ACHN (cell line): ENCODE results near the gene RAB39B.
"Not testable (repeated sequence)": the region's sequence is repeated elsewhere in the genome, so short reads cannot be mapped to it uniquely, and the experiment has no call there.

Source experiments
- DNase-seq: peaks from one replicate; pipeline ENCODE4 v3.0.0-alpha.2; 2015
- in situ Hi-C: cut with HindIII; loops from 2 replicates; pipeline ENCODE4 v1.10.0; 2017; ENCODE audit warnings: low sequenced_read_pairs, low pct_ligation_motif_present, low pct_unique_long_range_greater_than_20kb

RAB39B gene

DNA sequence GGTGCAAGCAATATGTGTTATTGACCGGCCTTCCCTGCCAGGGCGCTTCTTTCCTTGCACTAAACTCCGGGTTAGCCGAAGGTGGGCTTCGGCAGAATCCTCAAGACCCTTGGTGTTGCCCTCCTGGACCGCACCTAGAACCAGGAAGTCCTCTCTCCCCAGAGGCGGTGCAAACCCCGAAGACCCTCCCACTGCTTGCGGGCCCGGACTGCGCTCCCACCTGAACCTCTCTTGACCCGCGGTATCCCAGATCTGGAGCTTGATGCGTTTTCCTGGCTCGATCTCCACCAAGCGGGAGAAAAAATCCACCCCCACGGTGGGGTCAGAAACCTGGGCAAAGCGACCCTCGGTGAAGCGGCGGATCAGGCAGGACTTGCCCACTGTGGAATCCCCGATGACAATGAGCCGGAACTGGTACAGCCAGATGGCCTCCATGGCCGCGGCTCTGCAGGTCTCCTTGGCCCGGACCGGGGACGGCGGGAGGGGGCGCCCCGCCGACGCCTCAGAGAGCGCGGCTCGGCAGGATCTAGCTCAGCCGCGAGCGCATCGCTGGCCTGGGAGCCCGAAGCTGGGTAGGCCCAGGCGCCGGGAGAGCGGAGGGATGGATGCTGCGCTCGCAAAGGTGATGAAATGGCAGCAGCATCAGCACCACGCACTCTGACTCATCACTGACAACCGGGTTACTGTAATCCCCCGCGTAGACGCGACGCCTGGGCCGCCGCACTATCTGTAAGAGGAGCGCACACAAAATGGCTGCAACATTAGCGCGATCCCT lies at the start of gene RAB39B:
Gene RAB39B (minus strand): TSS at position 638 of the 775 bp plus-strand sequence. CDS start 203 bp downstream, at position 435.
- DNase-seq, result peak; percentile 36
- in situ Hi-C loops, result no loop called here

DNA sequence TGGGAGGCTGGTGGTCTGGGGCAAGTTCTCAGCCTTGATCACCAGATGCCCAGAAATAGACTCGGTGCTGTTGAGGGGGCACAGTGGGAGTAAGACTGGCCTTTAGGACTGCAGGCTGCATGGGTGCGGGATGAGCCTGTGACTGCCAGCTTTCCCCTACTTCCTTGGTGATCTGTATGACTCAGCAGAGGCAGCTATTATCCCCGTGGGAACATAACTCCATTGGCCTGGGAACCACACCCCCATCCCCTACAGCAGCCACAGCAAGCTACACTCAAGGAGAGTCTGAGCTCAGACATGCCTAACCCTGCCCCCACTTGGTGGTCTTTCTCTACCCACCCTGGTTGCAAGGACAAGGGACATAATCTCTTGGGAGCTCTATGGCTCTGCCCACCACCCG lies 49.5 kb upstream of the RAB39B start:
- no peak for DNase-seq
- in situ Hi-C loops, result no loop called here

- DNase-seq, result no peak
Observed at GRCh38 chrX:155293771-155294170, 29.5 kb upstream of the RAB39B start.

DNA sequence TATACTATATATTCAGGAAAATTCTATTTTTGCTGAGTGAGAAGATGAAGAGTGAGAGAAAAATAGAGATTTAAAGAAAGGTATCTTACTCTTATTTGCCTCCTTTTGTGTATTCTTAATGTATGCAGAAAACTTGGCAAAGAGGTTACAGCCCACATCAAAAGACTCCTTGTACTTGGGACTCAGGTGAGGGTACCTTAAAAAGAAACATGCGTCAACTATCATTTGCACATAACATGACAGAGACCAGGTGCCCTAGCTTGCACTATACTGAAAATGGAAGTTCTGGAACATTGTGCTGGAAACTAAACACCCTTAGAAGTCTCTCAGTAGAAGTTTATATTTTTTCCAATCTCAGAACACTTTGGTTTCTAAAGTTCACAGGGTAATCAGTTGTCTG lies 15.6 kb upstream of the RAB39B start:
- no peak for DNase-seq
- in situ Hi-C loops, result no loop called here

More at GRCh38 chrX:155293771-155294170, 29.5 kb upstream of the RAB39B start:
- in situ Hi-C loops, result no loop called here

DNA sequence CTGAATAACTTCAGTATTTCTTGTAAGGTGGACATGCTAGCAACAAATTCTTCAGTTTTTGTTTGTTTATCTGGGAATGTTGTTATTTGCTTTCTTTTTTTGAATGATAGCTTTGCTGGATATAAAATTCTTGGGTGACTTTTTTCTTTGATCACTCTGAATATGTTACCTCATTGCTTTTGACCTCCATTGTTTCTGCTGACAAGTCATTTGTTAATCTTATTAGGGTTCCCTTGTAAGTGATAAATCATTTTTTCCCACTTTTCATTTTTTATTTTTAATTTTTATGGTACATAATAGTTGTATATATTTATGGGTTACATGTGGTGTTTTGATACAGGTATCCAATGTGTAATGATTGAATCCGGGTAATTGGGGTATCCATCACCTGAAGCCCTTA lies 6.7 kb upstream of the RAB39B start:
- in situ Hi-C loops, result no loop called here
- no peak for DNase-seq

DNA sequence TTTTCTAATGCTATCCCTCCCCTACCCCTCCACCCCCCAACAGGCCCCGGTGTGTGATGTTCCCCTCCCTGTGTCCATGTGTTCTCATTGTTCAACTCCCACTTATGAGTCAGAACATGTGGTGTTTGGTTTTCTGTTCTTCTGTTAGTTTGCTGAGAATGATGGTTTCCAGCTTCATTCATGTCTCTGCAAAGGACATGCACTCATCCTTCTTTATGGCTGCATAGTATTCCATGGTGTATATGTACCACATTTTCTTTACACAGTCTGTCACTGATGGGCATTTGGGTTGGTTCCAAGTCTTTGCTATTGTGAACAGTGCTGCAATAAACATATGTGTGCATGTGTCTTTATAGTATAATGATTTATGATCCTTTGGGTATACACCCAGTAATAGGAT lies 3.7 kb upstream of the RAB39B start:
- DNase-seq, in situ Hi-C loops: not testable (repeated sequence)

DNA sequence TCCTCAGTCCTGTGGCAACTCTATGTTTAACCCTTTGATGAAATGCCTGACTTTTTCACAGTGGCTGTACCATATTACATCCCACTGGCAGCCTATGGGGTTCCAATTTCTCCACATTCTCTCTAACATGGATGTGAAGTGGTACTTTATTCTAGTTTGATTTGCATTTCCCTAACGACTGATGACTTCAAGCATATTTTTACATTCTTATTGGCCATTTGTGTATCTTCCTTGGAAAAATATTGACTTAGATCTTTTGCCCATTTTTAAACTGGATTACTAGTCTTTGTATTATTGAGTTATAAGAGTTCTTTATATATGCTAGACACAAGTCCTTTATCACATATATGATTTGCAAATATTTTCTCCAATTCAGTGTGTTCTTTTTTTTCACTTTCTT lies 2.1 kb upstream of the RAB39B start:
- DNase-seq, result no peak
- in situ Hi-C loops, result no loop called here

- DNase-seq, result no peak
- in situ Hi-C loops, result no loop called here
Observed at GRCh38 chrX:155262970-155263754, 1.1 kb downstream of the RAB39B start.

DNA sequence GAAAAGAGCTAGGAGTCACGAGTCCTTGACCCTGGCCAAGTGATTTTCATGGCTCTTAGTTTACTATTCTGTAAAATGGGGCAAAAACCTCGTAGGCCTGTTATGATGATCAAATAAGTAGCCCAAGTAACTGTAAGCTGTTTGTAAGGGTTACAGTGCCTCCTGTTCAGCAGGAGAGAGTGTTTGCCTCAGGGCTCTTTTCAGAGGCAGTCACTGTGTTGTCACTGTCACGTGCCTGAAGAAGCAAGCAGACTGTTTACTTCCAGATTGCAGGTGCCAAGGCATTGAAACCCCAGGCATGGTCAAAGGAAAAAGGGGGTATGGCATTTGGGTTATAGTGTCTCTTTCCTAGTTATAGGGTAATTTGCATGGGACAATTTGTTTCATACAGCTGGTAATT lies 4.5 kb downstream of the RAB39B start:
- DNase-seq, result no peak
- in situ Hi-C loops, result no loop called here

GRCh38 chrX:155251391-155251790 lies 12.9 kb downstream of the RAB39B start:
- in situ Hi-C loops, result no loop called here
- no peak for DNase-seq

DNA sequence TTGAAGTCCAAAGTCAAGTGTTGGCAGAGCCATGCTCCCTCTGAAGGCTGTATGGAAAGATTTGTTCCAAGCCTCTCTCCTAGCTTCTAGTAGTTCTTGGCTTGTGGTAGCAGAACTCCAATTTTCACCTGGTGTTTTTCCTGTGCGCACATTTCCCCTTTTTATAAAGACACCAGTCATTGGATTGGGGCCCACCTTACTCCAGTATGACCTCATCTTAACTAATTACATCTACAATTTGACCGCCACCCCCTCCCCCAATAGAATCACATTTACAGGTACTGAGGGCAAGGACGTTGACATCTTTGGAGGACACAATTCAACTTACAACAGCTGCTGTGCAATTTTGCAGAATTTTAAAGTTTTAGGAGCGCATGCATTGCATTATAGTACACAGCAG lies 16.8 kb downstream of the RAB39B start:
- no peak for DNase-seq
- in situ Hi-C loops, result no loop called here

GRCh38 chrX:155246748-155247147 lies 17.5 kb downstream of the RAB39B start:
- no peak for DNase-seq
- in situ Hi-C loops, result no loop called here

DNA sequence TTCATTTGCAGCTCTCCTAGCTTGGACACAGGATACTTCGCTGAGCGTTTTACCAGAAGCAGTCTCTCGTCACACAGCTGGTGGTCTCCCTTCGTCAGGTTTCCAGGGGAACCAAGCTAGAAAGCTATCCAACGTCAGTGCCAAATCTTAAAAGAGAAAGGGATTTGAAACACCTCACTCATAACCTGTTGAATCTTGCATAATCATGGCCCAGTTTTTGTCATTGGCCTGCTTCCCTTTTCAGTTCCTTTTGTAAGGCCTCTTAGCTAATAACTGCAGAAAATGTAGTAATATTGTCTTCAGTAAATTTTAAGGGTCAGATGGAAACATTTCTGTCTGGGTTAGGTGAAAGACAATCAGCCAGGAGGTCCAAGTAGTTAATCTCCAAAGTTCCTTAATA lies 22.0 kb downstream of the RAB39B start:
- in situ Hi-C loops, result no loop called here
- no peak for DNase-seq

DNA sequence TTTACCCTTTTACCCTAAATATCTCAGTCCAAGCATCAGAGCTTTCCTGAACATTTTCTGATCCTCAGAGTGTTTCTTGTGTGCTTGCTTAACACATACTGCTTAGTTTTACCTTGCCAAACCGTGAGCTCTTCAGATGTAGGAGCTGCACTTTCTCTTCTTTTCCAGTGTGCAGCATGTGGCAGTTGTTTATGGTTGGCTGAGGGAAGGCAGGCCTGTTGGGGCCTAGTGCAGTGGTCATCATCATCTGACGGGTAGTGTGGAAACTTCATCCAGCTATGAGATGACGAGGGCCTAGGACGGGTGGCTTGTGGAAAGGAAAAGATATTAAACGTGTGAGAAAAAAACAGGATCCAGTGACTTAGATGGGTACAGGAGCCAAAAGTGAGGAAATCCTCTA lies 26.6 kb downstream of the RAB39B start:
- in situ Hi-C loops, result no loop called here
- DNase-seq, result no peak

DNA sequence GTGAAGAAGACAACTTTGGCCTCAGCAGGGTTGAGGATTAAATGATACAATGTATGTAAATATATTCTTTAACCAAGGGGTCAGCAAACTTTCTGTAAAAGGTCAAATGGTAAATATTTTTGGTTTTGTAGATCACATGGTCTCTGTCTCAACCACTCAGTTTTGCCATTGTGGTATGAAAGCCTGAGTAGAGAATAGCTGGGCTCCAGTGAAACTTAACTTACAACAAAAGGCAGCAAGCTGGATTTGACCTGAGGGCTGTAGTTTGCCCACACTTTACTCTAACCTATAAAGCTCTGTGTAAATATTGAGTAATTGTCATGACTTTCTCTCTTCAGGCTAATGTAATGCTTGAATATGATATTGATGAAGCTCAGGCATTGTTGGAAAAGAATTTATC lies 28.4 kb downstream of the RAB39B start:
- no peak for DNase-seq
- in situ Hi-C loops, result no loop called here

- no peak for DNase-seq
- in situ Hi-C loops, result no loop called here
Observed at GRCh38 chrX:155231163-155231562, 33.1 kb downstream of the RAB39B start.

DNA sequence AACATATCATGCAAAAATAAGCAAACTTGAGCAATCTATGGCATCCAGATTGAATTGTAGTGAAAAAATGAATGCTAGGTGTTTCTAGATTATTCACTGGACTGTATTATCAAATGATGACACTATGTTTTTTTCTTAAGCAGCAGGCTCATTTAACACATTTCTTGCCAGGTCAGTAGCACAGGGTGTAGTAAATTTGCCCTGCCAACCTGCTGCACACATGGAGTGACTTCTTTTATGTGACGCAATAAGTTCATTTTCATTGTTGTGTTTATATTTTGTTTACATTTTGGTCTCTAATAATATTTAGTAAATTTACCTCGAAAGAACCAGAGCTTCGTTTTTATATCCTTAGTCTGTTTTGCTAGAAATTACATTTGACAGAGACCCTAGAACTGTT lies 38.5 kb downstream of the RAB39B start:
- in situ Hi-C loops, result no loop called here
- no peak for DNase-seq

- DNase-seq, in situ Hi-C loops: not testable (repeated sequence)
Observed at GRCh38 chrX:155223746-155224145, 40.5 kb downstream of the RAB39B start.

DNA sequence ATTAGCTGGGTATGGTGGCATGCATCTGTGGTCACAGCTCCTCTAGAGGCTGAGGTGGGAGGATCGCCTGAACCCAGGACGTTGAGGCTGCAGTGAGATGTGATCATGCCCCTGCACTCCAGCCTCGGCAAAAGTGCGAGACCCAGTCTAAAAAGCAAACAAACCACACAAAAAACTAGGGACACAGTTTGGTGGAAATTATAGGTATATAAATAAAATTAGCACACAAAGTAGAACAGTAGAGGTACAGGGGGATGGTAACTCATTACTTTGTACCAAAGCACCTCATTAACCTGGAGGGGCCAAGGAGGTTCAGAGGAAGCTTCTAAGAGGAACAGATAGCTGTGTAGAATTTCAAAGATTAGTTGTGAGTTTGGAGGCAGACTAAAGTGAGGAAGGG lies 42.9 kb downstream of the RAB39B start:
- in situ Hi-C loops, result no loop called here
- no peak for DNase-seq

- in situ Hi-C loops, result no loop called here
- no peak for DNase-seq
Observed at GRCh38 chrX:155218777-155219176, 45.5 kb downstream of the RAB39B start.
